ENCODE results near the gene ZNF316.

Gene ZNF316

GRCh38 chr7:6700793-6701192, 63.7 kb downstream of the ZNF316 start:
- TF ChIP-seq CTCF (IDR thresholded peaks at IDR 0.05; ENCODE audit: insufficient read depth, low read length, poor library complexity, severe bottlenecking), result no peak
- Histone ChIP-seq H3K27me3 (replicated peaks; ENCODE audit: control insufficient read depth, insufficient read depth, low read length) (no peaks in the 10 kb centered on the region), H3K4me3 (replicated peaks; ENCODE audit: low read depth, low read length) (no peak overlapping the region), H3K36me3 (ENCODE audit: control insufficient read depth, insufficient read depth, low read length) (peaks cover 39% of the 10 kb centered on the region)
- DNase-seq (ENCODE audit: extremely low read depth, insufficient read length), result no peak

- no peaks in the 10 kb centered on the region for H3K27me3 ChIP-seq (replicated peaks; ENCODE audit: control insufficient read depth, insufficient read depth, low read length)
- DNase-seq (ENCODE audit: extremely low read depth, insufficient read length), result no peak
- no peak overlapping the region for H3K4me3 ChIP-seq (replicated peaks; ENCODE audit: low read depth, low read length)
- peaks cover 35% of the 10 kb centered on the region for H3K36me3 ChIP-seq (ENCODE audit: control insufficient read depth, insufficient read depth, low read length)
- TF ChIP-seq CTCF (IDR thresholded peaks at IDR 0.05; ENCODE audit: insufficient read depth, low read length, poor library complexity, severe bottlenecking), result no peak
Measured at GRCh38 chr7:6701860-6702259, 64.7 kb downstream of the ZNF316 start.

All from GM06990 (cell line).